H9 (cell line): ENCODE data around the gene EPB41L4A. TPM values are rescaled to one million over a fixed set of nuclear protein-coding genes. Genes with fewer than 3 reads are reported as not detected.

Experiments used
- DNase-seq: peaks from one replicate; pipeline ENCODE4 v3.0.0-alpha.2; 2017
- H2AFZ ChIP-seq: one replicate; pipeline ENCODE4 v1.6.1; 2013; ENCODE audit warnings: mild to moderate bottlenecking, low read length, control low read depth, moderate library complexity
- H2AK5ac ChIP-seq: 2 replicates; pipeline ENCODE4 v1.6.1; 2013; ENCODE audit warnings: low read length, control low read depth, mixed read lengths; ENCODE audit not compliant: insufficient read length
- H2BK120ac ChIP-seq: one replicate; pipeline ENCODE4 v1.6.1; 2013; ENCODE audit warnings: low read depth, mild to moderate bottlenecking, low read length, control low read depth, inconsistent platforms; ENCODE audit not compliant: poor library complexity, severe bottlenecking
- H2BK12ac ChIP-seq: 2 replicates; pipeline ENCODE4 v1.6.1; 2013; ENCODE audit warnings: low read length, control low read depth, mixed read lengths, low read depth; ENCODE audit not compliant: insufficient read length
- H2BK15ac ChIP-seq: 2 replicates; pipeline ENCODE4 v1.6.1; 2013; ENCODE audit warnings: low read depth, low read length, control low read depth
- H2BK20ac ChIP-seq: one replicate; pipeline ENCODE4 v1.6.1; 2013; ENCODE audit warnings: low read depth, mild to moderate bottlenecking, low read length, control low read depth, inconsistent platforms; ENCODE audit not compliant: poor library complexity, severe bottlenecking
- H2BK5ac ChIP-seq: 2 replicates; pipeline ENCODE4 v1.6.1; 2013; ENCODE audit warnings: low read length, control low read depth, mixed read lengths; ENCODE audit not compliant: insufficient read length
- H3K14ac ChIP-seq: 2 replicates; pipeline ENCODE4 v1.6.1; 2013; ENCODE audit warnings: low read length, control low read depth; ENCODE audit not compliant: insufficient read depth
- H3K18ac ChIP-seq: 2 replicates; pipeline ENCODE4 v1.6.1; 2013; ENCODE audit warnings: low read depth, mild to moderate bottlenecking, mixed read lengths, low read length, control low read depth; ENCODE audit not compliant: insufficient read length
- H3K23ac ChIP-seq: 2 replicates; pipeline ENCODE4 v1.6.1; 2013; ENCODE audit warnings: low read length, control low read depth, mixed read lengths, low read depth; ENCODE audit not compliant: insufficient read length
- H3K23me2 ChIP-seq: 2 replicates; pipeline ENCODE4 v1.6.1; 2013; ENCODE audit warnings: low read depth, mild to moderate bottlenecking, mixed read lengths, low read length, control low read depth; ENCODE audit not compliant: insufficient read length, poor library complexity, severe bottlenecking
- H3K27ac ChIP-seq: 2 replicates; pipeline ENCODE4 v1.5.1; 2013; ENCODE audit warnings: low read length, control low read depth, mixed read lengths, low read depth; ENCODE audit not compliant: insufficient read length
- H3K27me3 ChIP-seq: 2 replicates; pipeline ENCODE4 v1.6.1; 2013; ENCODE audit warnings: low read length, control low read depth, inconsistent platforms; ENCODE audit not compliant: insufficient read depth
- H3K4ac ChIP-seq: 2 replicates; pipeline ENCODE4 v1.6.1; 2013; ENCODE audit warnings: low read depth, mild to moderate bottlenecking, control low read depth, inconsistent platforms, low read length, moderate library complexity
- H3K4me1 ChIP-seq: 2 replicates; pipeline ENCODE4 v1.6.1; 2013; ENCODE audit warnings: low read length, control low read depth, inconsistent platforms; ENCODE audit not compliant: insufficient read depth
- H3K4me2 ChIP-seq: 2 replicates; pipeline ENCODE4 v1.6.1; 2013; ENCODE audit warnings: low read length, control low read depth, mixed read lengths; ENCODE audit not compliant: insufficient read length, insufficient read depth
- H3K56ac ChIP-seq: 2 replicates; pipeline ENCODE4 v1.6.1; 2013; ENCODE audit warnings: low read depth, mild to moderate bottlenecking, mixed read lengths, low read length, control low read depth; ENCODE audit not compliant: insufficient read length
- H3K79me1 ChIP-seq: 2 replicates; pipeline ENCODE4 v1.6.1; 2013; ENCODE audit warnings: low read depth, mild to moderate bottlenecking, moderate library complexity, low read length, control low read depth, inconsistent platforms; ENCODE audit not compliant: insufficient read depth, poor library complexity, severe bottlenecking
- H3K79me2 ChIP-seq: 2 replicates; pipeline ENCODE4 v1.6.1; 2013; ENCODE audit warnings: low read length, control low read depth, inconsistent platforms; ENCODE audit not compliant: insufficient read depth
- H3K9ac ChIP-seq: 2 replicates; pipeline ENCODE4 v1.6.1; 2013; ENCODE audit warnings: low read length, control low read depth, mixed read lengths; ENCODE audit not compliant: insufficient read length; ENCODE audit errors: extremely low read depth
- H3K9me3 ChIP-seq: one replicate; pipeline ENCODE4 v1.6.1; 2013; ENCODE audit warnings: low read depth, low read length, inconsistent platforms; ENCODE audit not compliant: control insufficient read depth
- H3T11ph ChIP-seq: one replicate; pipeline ENCODE4 v1.6.1; 2013; ENCODE audit warnings: mild to moderate bottlenecking, low read length, control low read depth, inconsistent platforms
- H4K20me1 ChIP-seq: one replicate; pipeline ENCODE4 v1.6.1; 2013; ENCODE audit not compliant: control insufficient read depth, insufficient read length, insufficient read depth
- H4K5ac ChIP-seq: 2 replicates; pipeline ENCODE4 v1.6.1; 2013; ENCODE audit warnings: low read depth, mild to moderate bottlenecking, mixed read lengths, low read length, control low read depth; ENCODE audit not compliant: insufficient read length
- H4K8ac ChIP-seq: replicated peaks from 2 replicates; pipeline ENCODE4 v1.6.1; 2013; ENCODE audit warnings: low read length, control low read depth, mixed read lengths, low read depth; ENCODE audit not compliant: insufficient read length
- H4K91ac ChIP-seq: 2 replicates; pipeline ENCODE4 v1.6.1; 2013; ENCODE audit warnings: low read depth, mild to moderate bottlenecking, moderate library complexity, mixed read lengths, low read length, control low read depth; ENCODE audit not compliant: insufficient read length
- H3K27ac Mint-ChIP-seq, 3 experiments: 2 replicates in 2 of 3; 3 replicates in 1 of 3; pipeline ENCODE4 v1.8.0; 2020 to 2021; ENCODE audit warnings: mixed read lengths in 3 of 3, mild to moderate bottlenecking in 1 of 3, moderate library complexity in 1 of 3
- H3K27me3 Mint-ChIP-seq: 2 replicates; pipeline ENCODE4 v1.8.0; 2021; ENCODE audit warnings: low read depth, mild to moderate bottlenecking, moderate library complexity, mixed read lengths
- H3K36me3 Mint-ChIP-seq, 3 experiments: 2 replicates in 2 of 3; 3 replicates in 1 of 3; pipeline ENCODE4 v1.8.0; 2020 to 2021; ENCODE audit warnings: low read depth in 3 of 3, mixed read lengths in 3 of 3; ENCODE audit not compliant: insufficient read depth in 1 of 3
- H3K4me1 Mint-ChIP-seq, 2 experiments: 2 replicates each; pipeline ENCODE4 v1.8.0; 2020; ENCODE audit warnings: mixed read lengths in 2 of 2
- H3K4me3 Mint-ChIP-seq, 2 experiments: 2 replicates in 1 of 2; 3 replicates in 1 of 2; pipeline ENCODE4 v1.8.0; 2020 to 2021; ENCODE audit warnings: mild to moderate bottlenecking in 2 of 2, mixed read lengths in 2 of 2, moderate library complexity in 1 of 2
- H3K9me3 Mint-ChIP-seq, 2 experiments: 2 replicates in 1 of 2; 3 replicates in 1 of 2; pipeline ENCODE4 v1.8.0; 2020; ENCODE audit warnings: mild to moderate bottlenecking in 2 of 2, mixed read lengths in 2 of 2, moderate library complexity in 1 of 2
- CTCF ChIP-seq: fragments of 200-600 bp; sonication (generic); conservative IDR thresholded peaks from 3 replicates; pipeline ENCODE4 v1.8.0; 2021; ENCODE audit warnings: antibody characterized with exemption, mild to moderate bottlenecking
- WGBS: extraction: QIAGEN DNeasy Blood & Tissue Kit; methylation state at CpG from one replicate; pipeline ENCODE4 v1.1.7; 2013; ENCODE audit warnings: missing lambda C conversion rate, low lambda C conversion rate, mixed read lengths; ENCODE audit not compliant: insufficient read length; ENCODE audit errors: extremely low coverage; 5-methylcytosine and 5-hydroxymethylcytosine counted together
- total RNA-seq: library from RNA; stranded (reverse); gene quantifications from 2 replicates; pipeline ENCODE4 v1.2.1, GENCODE V29; 2021

Gene EPB41L4A
- total RNA-seq, 1 experiment from 2014 or later, result 4.9 TPM

DNA sequence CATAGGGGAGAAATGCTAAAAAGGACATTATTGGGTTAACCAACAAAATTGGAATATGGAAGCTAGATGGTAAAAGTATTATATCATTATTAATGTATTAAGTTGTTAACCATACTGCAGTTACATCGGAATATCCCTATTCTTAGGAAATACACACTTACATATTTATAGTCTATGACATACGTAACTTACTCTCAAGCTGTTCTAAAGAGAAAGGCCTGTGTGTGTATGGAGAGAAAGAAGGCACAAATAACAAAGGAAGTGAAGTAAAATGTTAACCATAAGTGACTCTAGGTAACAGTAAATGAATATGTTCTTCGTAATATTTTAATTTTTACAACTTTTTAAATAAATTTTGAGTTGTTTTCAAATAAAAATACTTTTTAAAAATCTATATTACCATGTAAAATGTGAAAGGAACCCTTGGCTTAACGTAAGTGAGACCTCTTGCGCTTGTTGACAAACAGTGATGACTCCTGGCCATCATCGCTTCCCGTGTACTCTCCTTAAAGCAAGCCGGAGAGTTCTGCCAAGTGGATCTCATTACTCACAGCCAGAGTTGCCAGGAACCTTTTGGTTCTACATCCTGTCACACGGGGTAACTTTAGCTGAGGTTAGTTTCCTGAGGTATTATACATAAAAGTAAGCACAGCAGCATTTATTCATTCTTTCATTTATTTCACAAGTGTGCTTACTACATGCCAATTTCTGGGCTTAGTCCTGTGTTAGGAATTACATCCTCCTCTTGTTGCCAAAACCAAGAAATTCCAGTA, 165.4 kb downstream of the EPB41L4A start:
- Mint-ChIP-seq H3K36me3 (no peaks in the 10 kb centered on the region), H3K9me3 (no peaks in the 10 kb centered on the region), H3K27ac (no peak overlapping the region), H3K27me3 (no peaks in the 10 kb centered on the region), H3K4me3 (no peak overlapping the region), H3K4me1 (peaks cover 8% of the 10 kb centered on the region in 2 experiments)
- H3K4me1 ChIP-seq, result peaks cover 2% of the 10 kb centered on the region; the same call in 1 of the 2 replicates
- H2BK120ac ChIP-seq, result no peak overlapping the region
- no peak overlapping the region for H2BK20ac ChIP-seq
- H4K8ac ChIP-seq, result no peak overlapping the region
- no peaks in the 10 kb centered on the region for H3K27me3 ChIP-seq
- H3K4me2 ChIP-seq, result no peak overlapping the region
- no peak overlapping the region for H4K5ac ChIP-seq
- H2BK15ac ChIP-seq, result no peak overlapping the region
- H3K23me2 ChIP-seq, result no peaks in the 10 kb centered on the region
- no peak overlapping the region for H3K9ac ChIP-seq
- no peak overlapping the region for H3K56ac ChIP-seq
- H3K79me1 ChIP-seq, result no peaks in the 10 kb centered on the region
- H2BK12ac ChIP-seq, result no peak overlapping the region
- H3T11ph ChIP-seq, result no peak overlapping the region
- no peaks in the 10 kb centered on the region for H3K79me2 ChIP-seq
- H2BK5ac ChIP-seq, result no peak overlapping the region
- H3K9me3 ChIP-seq, result no peaks in the 10 kb centered on the region
- H4K20me1 ChIP-seq, result no peaks in the 10 kb centered on the region
- H4K91ac ChIP-seq, result no peak overlapping the region
- H3K14ac ChIP-seq, result no peak overlapping the region
- H3K18ac ChIP-seq, result no peak overlapping the region
- H3K27ac ChIP-seq, result no peak overlapping the region
- H2AFZ ChIP-seq, result no peak overlapping the region
- DNase-seq, result no peak
- WGBS, result no CpG with 5 or more reads among the region's 9 CpGs
- H2AK5ac ChIP-seq, result no peak overlapping the region
- H3K23ac ChIP-seq, result no peak overlapping the region
- H3K4ac ChIP-seq, result no peak overlapping the region
- TF ChIP-seq CTCF, result no peak
